ENCODE measurements around the gene C1QTNF12. TPM values are rescaled to one million over a fixed set of nuclear protein-coding genes. Genes with fewer than 3 reads are reported as not detected.
A peak's percentile ranks its signal among the peaks of the same experiment; 100 is the strongest.

The C1QTNF12 gene
- total RNA-seq, 6 experiments from 2014 or later = 0.40 to 4.0 (median 1.1) TPM; not detected in 1

GRCh38 chr1:1256956-1257871 is 10.7 kb upstream of the C1QTNF12 start:
- Histone ChIP-seq H3K27me3 (no peaks in the 10 kb centered on the region), H3K4me1 (no peaks in the 10 kb centered on the region), H3K36me3 (peaks cover 0 to 44% (median 13%) of the 10 kb centered on the region in 4 donors), H3K27ac (no peak overlapping the region), H3K4me3 (no peak overlapping the region), H3K9me3 (no peaks in the 10 kb centered on the region)
- ATAC-seq (no peak), DNase-seq (peak in 1 of 3 donors; percentile 45)
- intact Hi-C loops (cut with DNase I) = no loop called here
- 92% methylated on average over 11 of the region's 31 CpGs for WGBS (ENCODE audit: insufficient coverage, low coverage, low lambda C conversion rate, missing lambda C conversion rate)
- no peak for TF ChIP-seq POLR2A (IDR thresholded peaks at IDR 0.05)
- TF ChIP-seq CTCF (IDR thresholded peaks at IDR 0.05) = no peak

- intact Hi-C loops (cut with DNase I) = no loop called here
- no peak for ATAC-seq
- Histone ChIP-seq H3K9me3 (no peaks in the 10 kb centered on the region), H3K27ac (no peak overlapping the region), H3K27me3 (no peaks in the 10 kb centered on the region), H3K4me3 (no peak overlapping the region), H3K4me1 (no peaks in the 10 kb centered on the region), H3K36me3 (peaks cover 0 to 34% (median 11%) of the 10 kb centered on the region in 4 donors)
- DNase-seq = peak in 2 of 3 donors; percentile 46 to 53
- TF ChIP-seq CTCF (IDR thresholded peaks at IDR 0.05) (no peak), POLR2A (IDR thresholded peaks at IDR 0.05) (no peak)
- no CpG with 5 or more reads among the region's 10 CpGs for WGBS (ENCODE audit: insufficient coverage, low coverage, low lambda C conversion rate, missing lambda C conversion rate)
Observed at GRCh38 chr1:1255611-1256010, 9.1 kb upstream of the C1QTNF12 start.

- 95% methylated on average over 11 of the region's 26 CpGs for WGBS (ENCODE audit: insufficient coverage, low coverage, low lambda C conversion rate, missing lambda C conversion rate)
- H3K4me1 ChIP-seq = no peaks in the 10 kb centered on the region
- H3K9me3 ChIP-seq = no peaks in the 10 kb centered on the region
- peaks cover 0 to 34% (median 11%) of the 10 kb centered on the region in 4 donors for H3K36me3 ChIP-seq
- intact Hi-C loops (cut with DNase I) = no loop called here
- DNase-seq = no peak
- no peak overlapping the region for H3K27ac ChIP-seq
- no peaks in the 10 kb centered on the region for H3K27me3 ChIP-seq
- no peak for ATAC-seq
- TF ChIP-seq CTCF (IDR thresholded peaks at IDR 0.05) = no peak
- no peak for TF ChIP-seq POLR2A (IDR thresholded peaks at IDR 0.05)
- no peak overlapping the region for H3K4me3 ChIP-seq
Observed at GRCh38 chr1:1255078-1255477, 8.6 kb upstream of the C1QTNF12 start.

GRCh38 chr1:1254667-1254998 is 8.1 kb upstream of the C1QTNF12 start:
- WGBS (ENCODE audit: insufficient coverage, low coverage, low lambda C conversion rate, missing lambda C conversion rate) = 89% methylated on average over 12 of the region's 21 CpGs
- intact Hi-C loops (cut with DNase I) = no loop called here
- Histone ChIP-seq H3K27ac (no peak overlapping the region), H3K36me3 (peaks cover 0 to 34% (median 11%) of the 10 kb centered on the region in 4 donors), H3K4me1 (no peaks in the 10 kb centered on the region), H3K9me3 (no peaks in the 10 kb centered on the region), H3K4me3 (no peak overlapping the region), H3K27me3 (no peaks in the 10 kb centered on the region)
- ATAC-seq (no peak), DNase-seq (no peak)
- TF ChIP-seq POLR2A (IDR thresholded peaks at IDR 0.05) (no peak), CTCF (IDR thresholded peaks at IDR 0.05) (no peak)
